Esophagus (tissue), 2 donors: ENCODE data around the gene KCNMB4. TPM values are rescaled to one million over a fixed set of nuclear protein-coding genes. Genes with fewer than 3 reads are reported as not detected.
A peak's percentile ranks its signal among the peaks of the same experiment; 100 is the strongest.
"Not testable (repeated sequence)": the region's sequence is repeated elsewhere in the genome, so short reads cannot be mapped to it uniquely, and the experiment has no call there.

Source experiments
- H3K27ac ChIP-seq, 2 donors: one replicate each; pipeline ENCODE4 v1.5.1; 2013; ENCODE audit warnings: low read depth in 2 of 2, mild to moderate bottlenecking in 2 of 2, inconsistent platforms in 1 of 2, low read length in 1 of 2, moderate library complexity in 1 of 2
- H3K27me3 ChIP-seq, 2 donors: one replicate each; pipeline ENCODE4 v1.6.1; 2013; ENCODE audit warnings: low read length in 2 of 2, control low read depth in 1 of 2, mild to moderate bottlenecking in 1 of 2; ENCODE audit not compliant: insufficient read depth in 2 of 2, control insufficient read depth in 1 of 2
- H3K36me3 ChIP-seq, 2 donors: one replicate each; pipeline ENCODE4 v1.6.1; 2013; ENCODE audit warnings: low read length in 1 of 2; ENCODE audit not compliant: control insufficient read depth in 2 of 2, insufficient read depth in 2 of 2
- H3K4me1 ChIP-seq, 2 donors: one replicate each; pipeline ENCODE4 v1.6.1; 2013; ENCODE audit warnings: low read length in 1 of 2; ENCODE audit not compliant: control insufficient read depth in 2 of 2, insufficient read depth in 2 of 2
- H3K4me3 ChIP-seq, 2 donors: one replicate each; pipeline ENCODE4 v1.5.1; 2013; ENCODE audit warnings: low read length in 2 of 2, mild to moderate bottlenecking in 2 of 2, low read depth in 1 of 2, moderate library complexity in 1 of 2
- H3K9me3 ChIP-seq, 2 donors: one replicate each; pipeline ENCODE4 v1.6.1; 2013; ENCODE audit warnings: mild to moderate bottlenecking in 2 of 2, low read depth in 1 of 2, low read length in 1 of 2, moderate library complexity in 1 of 2; ENCODE audit not compliant: control insufficient read depth in 2 of 2, insufficient read depth in 1 of 2
- WGBS, 2 donors: extraction: QIAGEN DNeasy Blood & Tissue Kit; methylation state at CpG; one replicate each; pipeline ENCODE4 v1.1.7; 2013; 5-methylcytosine and 5-hydroxymethylcytosine counted together
- polyA plus RNA-seq, 2 donors: library from polyadenylated mRNA; stranded (reverse); fragments of 200-250 nt; gene quantifications; one replicate each; pipeline ENCODE4 v1.2.3, GENCODE V29; 2013
- donor health status: healthy with polysubstance abuse.
- donor health status: Bipolar disorder and iron deficiency.

Gene KCNMB4
- polyA plus RNA-seq, 2 donors = 0.33 to 0.51 TPM

DNA sequence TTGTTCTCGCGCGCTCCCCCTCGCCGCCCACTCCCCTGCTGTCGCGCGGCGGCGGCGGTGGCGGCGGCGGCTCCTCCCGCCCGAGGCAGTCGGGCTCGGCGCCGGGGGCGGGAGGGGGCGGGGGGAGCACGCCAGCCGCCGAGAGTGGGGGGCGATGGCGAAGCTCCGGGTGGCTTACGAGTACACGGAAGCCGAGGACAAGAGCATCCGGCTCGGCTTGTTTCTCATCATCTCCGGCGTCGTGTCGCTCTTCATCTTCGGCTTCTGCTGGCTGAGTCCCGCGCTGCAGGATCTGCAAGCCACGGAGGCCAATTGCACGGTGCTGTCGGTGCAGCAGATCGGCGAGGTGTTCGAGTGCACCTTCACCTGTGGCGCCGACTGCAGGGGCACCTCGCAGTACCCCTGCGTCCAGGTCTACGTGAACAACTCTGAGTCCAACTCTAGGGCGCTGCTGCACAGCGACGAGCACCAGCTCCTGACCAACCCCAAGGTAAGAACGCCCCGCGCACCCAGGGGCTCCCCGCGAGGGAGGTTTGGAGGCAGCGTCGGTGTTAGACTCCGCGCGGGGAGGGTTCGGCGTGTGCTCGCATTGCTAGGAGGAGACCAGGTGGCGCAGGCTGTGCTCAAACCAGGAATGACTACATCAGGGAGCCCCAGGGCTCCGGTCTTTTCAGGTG, 629 bp downstream of the KCNMB4 start:
- Histone ChIP-seq H3K27ac (no peak overlapping the region), H3K27me3 (peaks cover 0 to 3% of the 10 kb centered on the region in 2 donors), H3K4me3 (peak overlapping the region; percentile 58 to 77), H3K9me3 (no peaks in the 10 kb centered on the region), H3K4me1 (peaks cover 3 to 10% of the 10 kb centered on the region in 2 donors), H3K36me3 (no peaks in the 10 kb centered on the region)
- WGBS, 2 donors = 1% methylated on average over 60 to 69 of the region's 69 CpGs

DNA sequence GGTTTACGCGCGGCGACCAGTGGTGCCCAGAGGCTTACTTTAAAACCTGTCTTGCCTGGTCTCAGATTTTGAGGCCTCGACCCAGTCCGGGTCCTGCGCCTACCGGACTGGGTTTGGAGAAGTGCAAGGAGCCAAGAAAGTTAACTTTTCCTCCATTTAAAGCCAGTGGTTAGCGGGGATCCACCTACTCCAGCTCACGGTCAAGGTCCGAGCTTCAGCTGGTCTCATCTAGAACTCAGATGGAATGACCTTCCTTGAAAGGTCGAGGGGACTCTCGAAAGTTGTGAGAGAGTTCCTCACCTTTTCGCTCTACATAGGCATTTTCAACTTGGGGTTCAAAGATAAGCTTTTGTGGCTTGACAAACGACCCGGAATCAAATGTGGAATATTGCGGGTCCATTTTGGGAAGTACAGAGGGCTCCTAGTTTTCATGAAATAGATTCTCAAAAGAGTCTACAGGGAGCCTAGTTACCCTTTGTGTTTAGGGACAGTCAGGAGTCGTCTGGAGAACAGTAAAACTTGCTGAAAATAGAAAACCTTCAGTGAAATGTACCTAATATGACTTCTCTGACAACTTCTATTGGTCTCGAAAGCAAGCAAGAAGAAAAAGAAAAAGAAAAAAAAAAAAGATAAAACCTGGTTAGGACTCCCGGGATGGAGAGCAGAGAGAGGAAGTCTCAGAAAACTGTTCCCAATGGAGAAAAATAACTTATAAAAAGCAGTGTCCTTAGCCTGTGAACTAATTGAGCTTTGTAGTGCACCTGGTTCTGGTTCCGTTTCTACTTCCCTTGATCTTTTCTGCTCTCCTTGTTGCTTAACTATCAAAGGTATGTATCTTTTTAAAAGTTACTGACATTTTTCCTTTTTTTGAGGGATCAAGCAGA, 1.4 kb downstream of the KCNMB4 start:
- peaks cover 0 to 3% of the 10 kb centered on the region in 2 donors for H3K27me3 ChIP-seq
- H3K36me3 ChIP-seq = no peaks in the 10 kb centered on the region
- H3K9me3 ChIP-seq = no peaks in the 10 kb centered on the region
- H3K4me1 ChIP-seq = peaks cover 3 to 10% of the 10 kb centered on the region in 2 donors
- H3K27ac ChIP-seq = peak overlapping the region in 1 of 2 donors; percentile 22
- peak overlapping the region; percentile 58 to 77 for H3K4me3 ChIP-seq
- WGBS, 2 donors = 11% methylated on average over 21 of the region's 21 CpGs

GRCh38 chr12:70372881-70373280, 6.8 kb downstream of the KCNMB4 start:
- H3K27me3 ChIP-seq = no peaks in the 10 kb centered on the region
- WGBS, 2 donors = 90 to 92% methylated on average over 3 of the region's 3 CpGs
- H3K9me3 ChIP-seq = no peaks in the 10 kb centered on the region
- H3K36me3 ChIP-seq = no peaks in the 10 kb centered on the region
- no peak overlapping the region for H3K4me3 ChIP-seq
- H3K4me1 ChIP-seq = no peaks in the 10 kb centered on the region
- H3K27ac ChIP-seq = no peak overlapping the region

DNA sequence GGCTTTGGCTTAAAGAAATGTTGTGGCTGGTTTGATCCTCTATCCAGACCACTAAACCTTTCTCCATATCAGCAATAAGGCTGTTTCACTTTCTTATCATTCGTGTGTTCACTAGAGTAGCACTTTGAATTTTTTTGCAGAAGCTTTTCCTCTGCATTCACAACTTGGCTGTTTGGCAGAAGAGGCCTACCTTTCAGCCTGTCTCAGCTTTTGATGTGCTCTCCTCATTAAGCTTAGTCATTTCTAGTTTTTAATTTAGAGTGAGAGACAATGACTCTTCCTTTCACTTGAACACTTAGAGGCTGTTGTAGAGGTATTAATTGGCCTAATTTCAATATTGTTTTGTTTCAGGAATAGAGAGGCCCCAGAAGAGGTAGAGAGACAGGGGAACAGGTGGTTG, 13.8 kb downstream of the KCNMB4 start:
- Histone ChIP-seq H3K9me3 (no peaks in the 10 kb centered on the region), H3K27me3 (no peaks in the 10 kb centered on the region), H3K4me3 (no peak overlapping the region), H3K27ac (no peak overlapping the region), H3K36me3 (no peaks in the 10 kb centered on the region), H3K4me1 (no peaks in the 10 kb centered on the region)
- WGBS, 2 donors = 74 to 84% methylated on average over 1 of the region's 1 CpG

DNA sequence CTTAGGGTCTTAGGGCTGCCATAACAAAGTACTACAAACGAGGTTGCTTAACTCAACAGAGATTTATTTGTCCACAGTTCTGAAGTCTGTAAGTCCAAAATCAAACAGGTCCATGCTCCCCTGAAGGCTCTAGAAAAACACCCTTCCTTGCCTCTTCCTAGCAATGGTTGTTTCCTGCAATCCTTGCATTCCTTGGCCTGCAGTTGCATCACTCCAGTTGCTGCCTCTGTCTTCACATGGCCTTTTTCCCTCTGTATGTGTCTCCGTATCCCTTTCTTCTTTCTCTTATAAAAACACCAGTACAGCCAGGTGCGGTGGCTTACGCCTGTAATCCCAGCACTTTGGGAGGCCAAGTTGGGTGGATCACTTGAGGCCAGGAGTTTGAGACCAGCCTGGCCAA, 17.4 kb downstream of the KCNMB4 start:
- Histone ChIP-seq H3K36me3 (no peaks in the 10 kb centered on the region), H3K4me3 (no peak overlapping the region), H3K4me1 (no peaks in the 10 kb centered on the region), H3K9me3 (no peaks in the 10 kb centered on the region), H3K27me3 (no peaks in the 10 kb centered on the region), H3K27ac (no peak overlapping the region)
- 92 to 94% methylated on average over 4 of the region's 4 CpGs for WGBS, 2 donors

DNA sequence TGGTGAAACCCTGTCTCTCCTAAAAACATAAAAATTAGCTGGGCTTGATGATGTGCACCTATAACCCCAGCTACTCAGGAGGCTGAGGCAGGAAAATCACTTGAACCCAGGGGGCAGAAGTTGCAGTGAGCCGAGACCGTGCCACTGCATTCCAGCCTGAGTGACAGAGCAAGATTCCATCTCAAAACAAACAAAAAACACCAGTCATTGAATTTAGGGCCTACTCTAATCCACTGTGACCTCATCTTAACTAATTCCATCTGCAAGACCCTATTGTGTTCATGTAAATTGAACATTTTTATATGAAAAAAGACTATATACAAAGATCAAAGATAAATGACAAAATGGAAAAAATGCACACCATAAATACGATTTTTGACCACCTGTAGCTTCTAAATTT, 17.8 kb downstream of the KCNMB4 start:
- Histone ChIP-seq H3K4me1 (no peaks in the 10 kb centered on the region), H3K27ac (no peak overlapping the region), H3K27me3 (no peaks in the 10 kb centered on the region), H3K36me3 (no peaks in the 10 kb centered on the region), H3K4me3 (no peak overlapping the region), H3K9me3 (no peaks in the 10 kb centered on the region)
- 76 to 77% methylated on average over 3 of the region's 3 CpGs for WGBS, 2 donors

DNA sequence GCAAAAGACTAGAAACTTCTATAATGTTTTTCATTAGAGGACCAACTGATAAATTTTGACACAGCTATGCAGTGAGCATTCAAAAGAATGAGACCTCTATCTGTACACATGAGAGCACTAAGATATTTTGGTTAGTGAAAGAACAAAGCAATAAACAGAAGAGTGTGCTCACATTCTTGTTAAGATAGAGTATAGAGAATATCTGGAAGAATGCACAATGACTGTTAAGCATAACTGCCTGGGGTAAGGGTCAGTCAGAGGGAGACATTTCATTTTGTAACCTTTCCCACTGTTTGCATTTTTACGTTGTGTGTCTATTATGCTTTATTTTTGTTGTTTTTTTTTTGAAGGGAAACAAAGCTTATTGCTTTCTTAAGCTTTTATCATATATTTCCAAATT, 20.7 kb downstream of the KCNMB4 start:
- no peaks in the 10 kb centered on the region for H3K36me3 ChIP-seq
- 83 to 91% methylated on average over 1 of the region's 1 CpG for WGBS, 2 donors

DNA sequence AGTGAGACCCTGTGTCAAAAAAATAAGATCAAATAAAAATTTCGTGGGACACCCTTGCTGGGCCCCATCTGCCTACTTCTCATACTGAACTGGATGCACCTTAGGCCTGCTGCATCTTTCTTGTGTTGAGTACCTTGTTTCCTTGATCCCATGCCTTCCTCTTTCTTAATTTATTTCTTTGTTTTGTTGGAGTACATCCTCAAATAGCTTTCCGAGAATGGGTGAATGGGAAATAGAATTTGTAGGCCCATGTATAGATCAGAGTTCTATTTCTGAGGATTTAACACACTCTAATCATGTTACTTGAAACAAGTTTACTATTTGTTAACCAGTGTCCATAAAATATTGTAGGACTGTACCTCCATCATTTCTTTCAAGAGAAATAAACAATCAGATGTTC, 23.6 kb downstream of the KCNMB4 start:
- Histone ChIP-seq H3K36me3 (no peaks in the 10 kb centered on the region), H3K27me3 (no peaks in the 10 kb centered on the region), H3K4me1 (no peaks in the 10 kb centered on the region), H3K27ac (no peak overlapping the region), H3K9me3 (no peaks in the 10 kb centered on the region), H3K4me3 (no peak overlapping the region)
- 82 to 87% methylated on average over 2 of the region's 2 CpGs for WGBS, 2 donors

More for the DNA sequence above, 20.7 kb downstream of the KCNMB4 start:
- Histone ChIP-seq H3K9me3 (no peaks in the 10 kb centered on the region), H3K4me3 (no peak overlapping the region), H3K27ac (no peak overlapping the region), H3K4me1 (no peaks in the 10 kb centered on the region), H3K27me3 (no peaks in the 10 kb centered on the region)

DNA sequence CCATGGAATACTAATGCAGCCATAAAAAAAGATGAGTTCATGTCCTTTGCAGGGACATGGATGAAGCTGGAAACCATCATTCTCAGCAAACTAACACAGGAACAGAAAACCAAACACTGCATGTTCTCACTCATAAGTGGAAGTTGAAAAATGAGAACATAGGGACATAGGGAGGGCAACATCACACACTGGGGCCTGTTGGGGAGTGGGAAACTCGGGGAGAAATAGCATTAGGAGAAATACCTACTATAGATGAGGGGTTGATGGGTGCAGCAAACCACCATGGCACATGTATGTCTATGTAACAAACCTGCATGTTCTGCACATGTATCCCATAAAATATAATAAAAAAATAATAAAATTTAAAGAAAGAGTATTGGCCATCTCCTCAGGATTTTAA, 26.5 kb downstream of the KCNMB4 start:
- H3K27ac ChIP-seq, H3K4me3 ChIP-seq, H3K36me3 ChIP-seq, H3K27me3 ChIP-seq, H3K9me3 ChIP-seq, H3K4me1 ChIP-seq: not testable (repeated sequence)
- WGBS, 2 donors = 55 to 63% methylated on average over 1 of the region's 1 CpG
